Transverse colon (tissue), 4 donors: Measurements from ENCODE around the gene METTL17. TPM values are rescaled to one million over a fixed set of nuclear protein-coding genes. Genes with fewer than 3 reads are reported as not detected.

Experiments
- DNase-seq: peaks from one replicate; pipeline ENCODE4 v3.0.0-alpha.2; 2019
- H3K27ac ChIP-seq, 4 donors: fragments of 200-600 bp; sonication (generic); 2 replicates each; pipeline ENCODE4 v1.5.1; 2016 to 2018; ENCODE audit warnings: inconsistent platforms in 4 of 4
- H3K27me3 ChIP-seq: fragments of 200-600 bp; sonication (generic); 2 replicates; pipeline ENCODE4 v1.5.1; 2017; ENCODE audit warnings: inconsistent platforms
- H3K36me3 ChIP-seq, 4 donors: fragments of 200-600 bp; sonication (generic); 2 replicates each; pipeline ENCODE4 v1.5.1; 2017 to 2019; ENCODE audit warnings: inconsistent platforms in 4 of 4
- H3K4me1 ChIP-seq, 4 donors: fragments of 200-600 bp; sonication (generic); 2 replicates each; pipeline ENCODE4 v1.5.1; 2017 to 2020; ENCODE audit warnings: inconsistent platforms in 4 of 4
- H3K4me3 ChIP-seq, 4 donors: fragments of 200-600 bp; sonication (generic); 1 replicate in 1 of 4; 2 replicates in 3 of 4; pipeline versions ENCODE4 v1.5.1 to v1.6.1; 2017 to 2019; ENCODE audit warnings: inconsistent platforms in 4 of 4
- H3K9me3 ChIP-seq, 2 donors: fragments of 200-600 bp; sonication (generic); 2 replicates each; pipeline ENCODE4 v1.5.1; 2017 to 2019; ENCODE audit warnings: inconsistent platforms in 2 of 2
- CTCF ChIP-seq, 5 experiments: fragments of 200-600 bp in 3 of 5; fragments of 450-650 bp in 2 of 5; sonication (generic) in 3 of 5; IDR thresholded peaks; 1 replicate in 2 of 5; 2 replicates in 3 of 5; pipeline ENCODE4 v1.5.1; 2016 to 2017; ENCODE audit warnings: antibody characterized with exemption in 5 of 5, inconsistent platforms in 3 of 5, mild to moderate bottlenecking in 2 of 5, moderate library complexity in 1 of 5
- EP300 ChIP-seq: sonication (generic); formaldehyde crosslinking; IDR thresholded peaks from one replicate; pipeline ENCODE4 v1.6.1; 2017; ENCODE audit warnings: antibody characterized with exemption, low read depth
- POLR2A ChIP-seq: fragments of 450-650 bp; IDR thresholded peaks from one replicate; pipeline ENCODE4 v1.6.1; 2016; ENCODE audit warnings: antibody characterized with exemption, mild to moderate bottlenecking, moderate library complexity
- POLR2AphosphoS5 ChIP-seq, 3 donors: sonication (generic); formaldehyde crosslinking; IDR thresholded peaks; one replicate each; pipeline ENCODE4 v1.6.1; 2016; ENCODE audit warnings: antibody characterized with exemption in 3 of 3
- WGBS, 2 donors: methylation state at CpG; one replicate each; pipeline ENCODE4 v1.1.5; 2018; ENCODE audit warnings: low coverage in 1 of 2; 5-methylcytosine and 5-hydroxymethylcytosine counted together
- in situ Hi-C, 4 donors: fragments of 200-750 bp; cut with MboI; loops; one replicate each; pipeline versions ENCODE4 v1.15.0 to v1.15.1; 2017; ENCODE audit warnings: low sequenced_read_pairs in 3 of 4, low pct_ligation_motif_present in 1 of 4, low pct_unique_long_range_greater_than_20kb in 1 of 4
- intact Hi-C: fragments of 100-400 bp; cut with DNase I; formaldehyde crosslinking; loops from one replicate; pipeline ENCODE4 v1.15.1; 2023; ENCODE audit warnings: low total_unique reads
- total RNA-seq, 4 donors: library from RNA; depleted of rRNA; stranded (reverse); fragments of >200 nt; gene quantifications; one replicate each; pipeline ENCODE4 v1.1.0, GENCODE V29; 2016

The METTL17 gene
- total RNA-seq, 4 donors from 2014 or later = 74.8 to 124 (median 108) TPM

- peak overlapping the region; percentile 61 to 90 (median 76) for H3K4me3 ChIP-seq
- H3K27ac ChIP-seq = peak overlapping the region; percentile 84 to 93 (median 91)
- no peaks in the 10 kb centered on the region for H3K27me3 ChIP-seq
- 0 to 20% methylated on average over 5 to 36 of the region's 58 CpGs for WGBS, 2 donors
- peak; percentile 63 for DNase-seq
- H3K9me3 ChIP-seq = no peaks in the 10 kb centered on the region
- intact Hi-C loops (no loop called here), in situ Hi-C loops (no loop called here)
- TF ChIP-seq EP300 (no peak), CTCF (IDR thresholded peaks at IDR 0.05) (no peak), POLR2AphosphoS5 (IDR thresholded peaks at IDR 0.05) (no peak), POLR2A (no peak)
- peaks cover 10 to 32% (median 20%) of the 10 kb centered on the region in 4 donors for H3K4me1 ChIP-seq
- H3K36me3 ChIP-seq = peaks cover 0 to 6% (median 0%) of the 10 kb centered on the region in 4 donors
Observed at GRCh38 chr14:21025371-21026273, 35.8 kb downstream of the METTL17 start.

- intact Hi-C loops = no loop called here
- WGBS, 2 donors = 73 to 83% methylated on average over 2 to 5 of the region's 7 CpGs
- no peak for TF ChIP-seq POLR2A
- TF ChIP-seq POLR2AphosphoS5 (IDR thresholded peaks at IDR 0.05) = no peak
- Histone ChIP-seq H3K4me1 (peaks cover 10 to 32% (median 20%) of the 10 kb centered on the region in 4 donors), H3K27ac (peak overlapping the region; percentile 84 to 93 (median 91)), H3K9me3 (no peaks in the 10 kb centered on the region), H3K27me3 (no peaks in the 10 kb centered on the region), H3K4me3 (no peak overlapping the region), H3K36me3 (peaks cover 0 to 3% (median 0%) of the 10 kb centered on the region in 4 donors)
- DNase-seq = no peak
- in situ Hi-C loops = no loop called here
Observed at GRCh38 chr14:21026274-21026987, 36.7 kb downstream of the METTL17 start.

GRCh38 chr14:21026988-21027315 is 37.2 kb downstream of the METTL17 start:
- in situ Hi-C loops = no loop called here
- peaks cover 10 to 32% (median 20%) of the 10 kb centered on the region in 4 donors for H3K4me1 ChIP-seq
- WGBS, 2 donors = 20 to 71% methylated on average over 1 to 3 of the region's 3 CpGs

GRCh38 chr14:21029917-21030316 is 40.1 kb downstream of the METTL17 start, which contains the start of gene TPPP2:
Gene TPPP2, plus strand, starts transcription at chr14:21030217. Its CDS starts 365 bp downstream, at chr14:21030582.
- no peak within 1 kb of the TSS for H3K4me3 ChIP-seq
- in situ Hi-C loops = no loop called here
- no peak within 1 kb of the TSS for H3K27ac ChIP-seq
- H3K4me1 ChIP-seq = peaks cover 0 to 12% (median 4%) of the 10 kb centered on the region in 4 donors
- intact Hi-C loops = no loop called here
- H3K27me3 ChIP-seq = no peaks in the 10 kb centered on the region
- no peaks in the 10 kb centered on the region for H3K9me3 ChIP-seq
- 90 to 100% methylated on average over 2 to 5 of the region's 5 CpGs for WGBS, 2 donors
- no peak for TF ChIP-seq POLR2A
- no peak for TF ChIP-seq POLR2AphosphoS5 (IDR thresholded peaks at IDR 0.05)
- TF ChIP-seq EP300 = no peak
- no peak for TF ChIP-seq CTCF (IDR thresholded peaks at IDR 0.05)
- no peak for DNase-seq
- no peaks in the 10 kb centered on the region for H3K36me3 ChIP-seq

More at GRCh38 chr14:21026988-21027315, 37.2 kb downstream of the METTL17 start:
- intact Hi-C loops = no loop called here
- no peaks in the 10 kb centered on the region for H3K27me3 ChIP-seq
- TF ChIP-seq EP300 = no peak
- no peak for TF ChIP-seq CTCF (IDR thresholded peaks at IDR 0.05)
- no peak for TF ChIP-seq POLR2AphosphoS5 (IDR thresholded peaks at IDR 0.05)
- no peak for TF ChIP-seq POLR2A
- H3K36me3 ChIP-seq = no peaks in the 10 kb centered on the region
- DNase-seq = no peak
- no peaks in the 10 kb centered on the region for H3K9me3 ChIP-seq
- H3K4me3 ChIP-seq = no peak overlapping the region
- peak overlapping the region; percentile 84 to 93 (median 91) for H3K27ac ChIP-seq
